Embryonic facial prominence (tissue), 1 donor: Measurements from ENCODE around the gene KCNJ2.

Source experiments
- DNase-seq: peaks from one replicate; pipeline ENCODE4 v3.0.0-alpha.2; 2016; ENCODE audit errors: extremely low spot score

Gene KCNJ2

DNA sequence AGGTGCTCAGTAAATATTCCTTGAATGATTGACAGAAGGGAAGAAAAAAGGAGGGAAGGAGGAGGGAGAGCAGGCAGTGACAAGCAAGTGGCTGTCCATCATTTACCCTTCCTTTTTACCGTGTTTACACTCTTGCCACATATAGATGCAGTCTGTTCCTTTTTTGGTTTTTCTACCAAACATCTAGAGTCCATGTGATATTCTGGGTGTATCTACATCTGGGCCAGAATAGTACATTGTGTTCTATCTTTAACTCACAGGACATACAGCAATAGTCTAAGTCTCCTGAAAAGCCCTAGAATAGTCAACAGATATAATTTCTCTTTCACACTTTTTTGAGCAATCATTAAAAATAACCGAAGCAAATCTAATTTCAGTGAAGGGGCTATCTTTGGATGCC, 33.5 kb downstream of the KCNJ2 start:
- DNase-seq = no peak

DNA sequence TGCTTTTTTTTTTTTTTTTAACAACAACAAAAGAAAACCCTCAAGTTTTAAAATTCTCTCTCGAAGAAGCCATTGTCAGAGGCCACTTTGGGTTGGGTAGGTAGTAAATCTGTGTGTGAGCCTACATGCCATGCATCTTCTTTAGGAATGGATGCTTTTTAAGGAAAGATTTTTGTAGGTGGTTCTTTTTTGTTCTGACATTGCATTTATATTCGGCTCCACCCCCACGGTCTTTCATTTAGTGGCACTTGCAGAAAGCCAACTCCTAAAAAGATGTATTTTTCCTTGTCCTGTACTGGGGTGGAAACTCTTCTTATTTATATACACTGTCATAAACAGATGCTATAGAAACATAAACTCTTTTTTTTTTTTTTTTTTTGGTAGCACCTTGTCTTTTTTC, 35.1 kb downstream of the KCNJ2 start:
- DNase-seq = no peak

DNA sequence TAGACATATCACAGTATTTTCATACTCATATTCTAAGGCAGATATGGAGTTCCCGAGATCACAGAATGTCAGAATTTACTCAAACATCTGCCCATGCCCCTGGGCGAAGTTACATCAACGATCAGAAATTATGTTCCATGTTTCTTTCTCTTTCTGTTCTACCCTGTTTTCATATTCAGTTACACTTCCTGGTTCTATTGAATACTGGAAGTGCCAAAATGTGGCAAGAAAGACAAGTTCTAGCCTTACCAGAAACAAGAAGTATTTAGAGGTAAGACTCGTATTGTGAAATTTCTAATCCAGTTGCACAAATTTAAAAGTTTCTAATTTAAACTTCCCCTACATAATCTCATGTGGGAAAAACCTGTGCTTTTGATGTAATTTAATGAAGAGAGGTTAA, 36.1 kb downstream of the KCNJ2 start:
- DNase-seq = no peak

DNA sequence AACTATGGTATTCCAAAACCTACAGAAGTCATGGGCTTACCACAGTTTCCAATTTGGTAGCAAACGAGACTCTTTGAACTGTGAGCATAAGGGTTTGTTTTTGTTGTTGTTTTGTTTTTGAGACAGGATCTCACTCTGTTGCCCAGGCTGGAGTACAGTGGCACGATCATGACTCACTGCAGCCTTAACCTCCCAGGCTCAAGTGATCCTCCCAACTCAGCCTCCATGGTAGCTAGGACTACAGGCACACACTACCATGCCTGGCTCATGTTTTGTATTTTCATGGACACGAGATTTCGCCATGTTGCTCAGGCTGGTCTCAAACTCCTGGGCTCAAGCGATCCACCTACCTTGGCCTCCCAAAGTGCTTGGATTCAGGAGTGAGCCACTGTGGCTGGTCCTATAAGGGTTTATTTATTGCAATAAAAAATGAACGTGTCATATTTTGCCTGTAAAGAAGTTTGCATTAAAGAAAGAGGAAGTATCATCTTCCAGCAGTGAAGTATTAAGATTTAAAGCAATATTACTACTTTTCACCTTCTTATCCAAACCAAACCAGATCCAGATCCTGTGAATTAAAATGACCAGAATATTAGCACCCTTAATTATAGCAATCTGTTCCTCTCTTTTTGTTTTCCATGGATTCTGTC, 37.2 kb downstream of the KCNJ2 start:
- no peak for DNase-seq

DNA sequence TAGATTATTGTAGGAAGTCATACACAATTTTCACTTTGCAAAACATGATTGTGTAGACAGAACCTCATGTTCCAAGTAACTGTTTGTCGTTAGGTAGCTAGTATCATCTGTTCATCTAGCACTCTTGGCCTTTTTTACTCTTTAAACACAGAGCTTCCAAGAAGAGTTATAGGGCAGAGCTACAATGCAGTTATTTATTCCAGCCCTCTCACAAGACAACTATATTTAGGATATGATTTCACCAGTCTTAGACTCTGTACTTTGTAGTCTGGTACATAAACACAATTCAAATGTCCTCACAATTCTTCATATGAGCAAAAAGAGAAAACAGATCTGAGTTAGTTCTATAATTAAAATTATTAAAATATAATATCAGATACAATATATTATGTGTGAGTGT, 37.9 kb downstream of the KCNJ2 start:
- no peak for DNase-seq

DNA sequence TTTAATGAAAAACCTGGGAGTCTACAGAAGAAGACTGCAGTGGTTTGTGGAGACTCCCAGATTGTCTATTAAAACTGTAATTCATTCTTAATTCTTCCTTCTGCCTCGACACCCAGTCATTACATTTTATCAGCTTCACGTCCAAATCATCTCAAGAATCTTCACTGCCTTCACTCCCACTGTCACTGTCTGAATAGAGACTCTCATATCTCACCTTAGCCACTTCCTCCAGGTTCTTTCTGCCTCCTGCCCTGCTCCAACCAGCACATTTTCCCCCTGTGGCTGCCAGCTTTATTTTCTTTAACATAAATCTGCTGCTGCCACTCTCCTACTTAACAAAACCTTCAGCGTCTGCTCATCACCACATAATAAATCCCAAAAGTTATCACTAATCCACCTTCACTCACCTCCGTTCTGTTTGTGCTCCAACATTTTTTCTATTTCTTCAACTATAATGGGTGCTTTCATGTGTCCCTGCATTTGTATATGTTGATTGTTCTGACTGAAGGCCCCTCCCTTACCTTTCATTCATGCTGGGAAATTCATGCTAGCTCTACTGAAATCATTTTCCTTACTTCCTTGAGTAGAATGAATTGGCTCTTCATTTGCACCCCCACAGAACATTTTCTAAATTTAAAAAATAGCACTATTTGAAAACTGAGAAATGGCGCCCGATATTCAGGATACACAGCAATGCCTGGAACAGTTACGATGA, 38.9 kb downstream of the KCNJ2 start:
- DNase-seq = no peak

DNA sequence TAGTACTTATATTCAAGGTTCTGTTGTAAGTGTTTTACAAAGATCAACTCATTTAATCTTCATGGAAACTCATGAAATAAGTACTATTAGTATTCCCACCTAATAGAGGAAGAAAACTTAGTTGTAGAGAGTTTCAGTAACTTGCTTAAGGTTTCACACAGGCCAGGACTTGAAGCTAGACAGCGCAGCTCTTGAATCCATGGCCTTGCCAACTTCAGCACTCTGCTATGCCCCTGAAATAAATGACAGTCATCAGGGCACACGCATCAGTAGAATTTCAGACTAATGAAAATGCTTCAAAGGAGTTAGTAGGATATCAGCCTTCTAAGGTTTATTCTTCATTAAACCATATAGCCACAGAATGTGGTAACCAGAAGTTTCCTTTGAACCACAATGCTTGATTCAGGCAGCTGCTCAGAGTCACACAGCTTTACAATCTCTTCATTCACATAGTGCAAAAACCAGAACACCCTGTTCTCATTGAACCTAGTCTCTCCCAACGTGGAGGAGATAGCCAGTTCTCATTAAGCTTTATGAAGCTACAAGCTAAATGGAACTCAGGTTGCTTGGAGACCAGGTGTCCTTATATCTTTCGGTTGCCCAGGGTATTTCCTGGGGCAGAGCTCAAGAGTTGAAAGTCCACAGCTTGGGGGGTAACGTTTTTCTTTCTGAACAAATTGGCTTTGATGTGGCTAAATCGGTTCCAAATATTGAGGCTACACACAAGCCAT, 39.7 kb downstream of the KCNJ2 start:
- DNase-seq = no peak

DNA sequence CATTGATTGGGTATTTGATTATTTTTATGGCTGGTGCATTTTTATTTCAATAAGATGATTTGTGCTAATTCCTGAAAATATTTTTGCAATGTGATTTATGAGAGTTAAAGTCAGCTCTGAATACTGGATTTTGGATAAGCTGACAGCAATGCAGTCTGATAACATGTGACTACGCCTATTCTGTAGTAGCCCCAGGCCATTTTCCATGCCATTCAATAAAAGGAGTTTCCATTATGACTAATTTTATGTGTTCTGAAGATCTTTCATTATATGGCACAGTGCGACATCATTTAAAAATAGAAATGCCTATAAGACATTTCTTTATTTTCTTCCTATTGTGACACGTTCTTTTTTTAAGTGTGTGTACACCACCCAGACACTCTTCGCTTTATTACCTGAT, 46.3 kb downstream of the KCNJ2 start:
- no peak for DNase-seq

DNA sequence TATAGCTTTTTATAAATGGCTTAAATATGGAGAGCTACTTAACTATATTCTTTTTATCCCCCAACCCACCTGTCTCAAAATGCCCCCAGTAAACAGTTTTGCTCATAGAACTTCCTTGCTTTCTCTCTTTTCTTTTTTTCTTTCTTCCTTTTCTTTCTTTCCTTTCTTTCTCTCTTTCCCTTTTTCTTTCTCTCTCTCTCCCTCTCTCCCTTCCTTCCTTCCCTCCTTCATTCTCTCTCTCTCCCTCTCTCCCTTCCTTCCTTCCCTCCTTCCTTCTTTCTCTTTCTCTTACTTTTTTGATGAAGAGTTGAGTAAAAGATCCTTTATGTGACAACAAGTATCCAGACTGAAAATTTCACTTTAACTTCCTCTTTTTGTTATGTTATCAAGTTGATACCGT, 48.2 kb downstream of the KCNJ2 start:
- no peak for DNase-seq

DNA sequence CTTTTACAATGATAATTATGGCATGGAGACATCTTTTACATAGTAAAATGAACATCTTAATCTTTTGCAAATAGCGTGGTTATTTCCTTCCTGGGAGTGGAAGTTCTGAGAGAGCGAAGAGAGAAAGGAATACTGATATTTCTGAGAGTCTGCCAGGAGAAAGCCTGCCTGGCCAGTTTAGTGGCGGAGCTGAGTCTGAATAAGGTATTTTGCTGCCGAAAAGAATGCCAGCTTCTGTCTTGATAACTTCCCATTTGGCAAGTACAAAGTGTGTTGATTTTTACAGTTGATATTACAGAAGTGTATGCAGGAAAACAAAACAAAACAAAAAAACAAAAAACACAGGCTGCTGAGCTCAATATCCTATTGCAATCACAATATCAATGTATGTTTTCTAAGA, 55.9 kb downstream of the KCNJ2 start:
- no peak for DNase-seq
